Measurements from ENCODE around the gene RHOT1.
"Not testable (repeated sequence)": the region's sequence is repeated elsewhere in the genome, so short reads cannot be mapped to it uniquely, and the experiment has no call there.

The RHOT1 gene

GRCh38 chr17:32223703-32224102 is 81.4 kb downstream of the RHOT1 start:
- DNase-seq (ENCODE audit: low read depth in 1 of 2, low spot score in 1 of 2), result no peak

GRCh38 chr17:32226886-32227285 is 84.6 kb downstream of the RHOT1 start:
- no peak for DNase-seq (ENCODE audit: low read depth in 1 of 2, low spot score in 1 of 2)

GRCh38 chr17:32227910-32228309 is 85.6 kb downstream of the RHOT1 start:
- no peak for DNase-seq (ENCODE audit: low read depth in 1 of 2, low spot score in 1 of 2)

DNA sequence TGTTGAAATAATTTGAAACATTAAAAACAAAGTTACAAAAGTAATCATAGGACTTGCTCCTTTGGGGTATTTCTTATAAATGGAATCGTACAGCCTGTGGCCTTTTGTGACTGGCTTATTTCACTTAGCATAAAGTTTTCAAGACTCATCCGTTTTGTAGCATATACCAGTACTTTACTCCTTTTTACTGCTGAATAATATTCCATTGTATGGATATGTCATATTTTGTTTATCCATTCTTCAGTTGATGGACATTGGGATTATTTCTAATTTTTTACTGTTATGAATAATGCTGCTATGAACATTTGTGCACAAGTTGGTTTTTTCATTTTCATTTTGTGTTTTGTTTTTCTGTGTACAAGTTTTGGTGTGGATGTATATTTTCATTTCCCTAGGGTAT is 93.3 kb downstream of the RHOT1 start:
- DNase-seq (ENCODE audit: low read depth in 1 of 2, low spot score in 1 of 2), result no peak

DNA sequence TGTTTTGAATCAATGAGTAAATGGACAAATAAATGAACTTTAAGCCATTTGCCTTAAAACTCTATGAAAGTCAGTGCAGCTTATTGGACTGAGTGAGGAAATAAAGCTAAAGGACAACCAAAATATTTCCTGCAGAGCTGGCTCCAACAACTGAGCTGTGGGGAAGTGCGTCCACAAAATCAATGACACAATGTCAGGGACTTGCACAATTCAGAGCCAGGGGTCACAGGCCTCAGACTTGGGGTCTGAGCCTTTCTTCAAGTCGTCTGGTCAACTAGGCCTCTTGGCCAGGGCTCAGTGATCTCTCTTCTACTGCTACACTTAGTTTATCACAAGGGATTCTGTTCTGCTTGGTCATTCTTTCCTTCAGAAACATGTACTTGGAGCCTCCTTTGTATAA is 97.2 kb downstream of the RHOT1 start:
- no peak for DNase-seq (ENCODE audit: low read depth in 1 of 2, low spot score in 1 of 2)

DNA sequence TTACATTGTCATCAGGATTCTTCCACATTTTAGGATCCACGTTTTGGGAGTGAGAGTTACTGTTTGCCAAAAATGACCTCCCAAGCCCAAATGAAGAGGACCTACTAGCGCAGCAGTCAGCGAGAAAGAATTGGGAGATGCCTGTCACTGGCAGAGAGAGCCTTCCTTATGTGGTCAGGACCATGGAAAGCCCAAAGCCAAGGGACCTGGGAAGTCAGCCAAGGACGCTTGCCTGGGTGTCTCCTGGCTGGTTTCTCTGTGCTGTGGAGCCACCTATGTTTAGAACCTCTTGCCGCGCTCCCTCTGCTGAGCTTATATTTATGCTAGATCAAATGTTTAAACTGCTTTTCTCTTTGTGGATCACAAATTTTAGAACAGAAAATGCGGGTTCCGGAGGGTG is 98.4 kb downstream of the RHOT1 start:
- no peak for DNase-seq (ENCODE audit: low read depth in 1 of 2, low spot score in 1 of 2)

GRCh38 chr17:32241640-32242039 is 99.3 kb downstream of the RHOT1 start:
- DNase-seq (ENCODE audit: low read depth in 1 of 2, low spot score in 1 of 2), result no peak

- no peak for DNase-seq (ENCODE audit: low read depth in 1 of 2, low spot score in 1 of 2)
These were observed 107.2 kb downstream of the RHOT1 start for GRCh38 chr17:32249475-32249874.

DNA sequence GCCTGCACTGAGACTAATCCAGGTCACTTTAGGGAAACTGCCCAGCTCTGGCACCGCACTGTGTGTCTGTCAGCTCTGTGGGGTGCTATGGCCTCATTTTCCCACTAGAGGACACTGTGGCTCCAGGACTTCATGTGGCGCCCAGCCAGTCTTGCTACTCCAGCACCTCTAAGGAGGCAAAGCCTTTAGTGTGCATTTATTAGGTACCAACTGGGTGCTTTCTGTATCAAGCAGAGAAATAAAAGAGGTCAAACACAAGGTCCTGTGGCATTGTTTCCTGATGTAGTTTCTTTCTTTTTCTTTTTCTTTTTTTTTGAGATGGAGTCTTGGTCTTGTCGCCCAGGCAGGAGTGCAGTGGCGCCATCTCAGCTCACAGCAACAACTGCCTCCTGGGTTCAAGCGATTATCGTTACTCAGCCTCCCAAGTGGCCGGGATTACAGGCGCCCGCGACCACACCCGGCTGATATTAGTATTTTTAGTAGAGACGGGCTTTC is 110.9 kb downstream of the RHOT1 start:
- peak in 1 of 2 donors; percentile 37 for DNase-seq (ENCODE audit: low read depth in 1 of 2, low spot score in 1 of 2)

GRCh38 chr17:32256012-32256700 is 113.9 kb downstream of the RHOT1 start:
- DNase-seq (ENCODE audit: low read depth in 1 of 2, low spot score in 1 of 2), result no peak

- no peak for DNase-seq (ENCODE audit: low read depth in 1 of 2, low spot score in 1 of 2)
These were observed 114.4 kb downstream of the RHOT1 start for GRCh38 chr17:32256701-32257019.

DNA sequence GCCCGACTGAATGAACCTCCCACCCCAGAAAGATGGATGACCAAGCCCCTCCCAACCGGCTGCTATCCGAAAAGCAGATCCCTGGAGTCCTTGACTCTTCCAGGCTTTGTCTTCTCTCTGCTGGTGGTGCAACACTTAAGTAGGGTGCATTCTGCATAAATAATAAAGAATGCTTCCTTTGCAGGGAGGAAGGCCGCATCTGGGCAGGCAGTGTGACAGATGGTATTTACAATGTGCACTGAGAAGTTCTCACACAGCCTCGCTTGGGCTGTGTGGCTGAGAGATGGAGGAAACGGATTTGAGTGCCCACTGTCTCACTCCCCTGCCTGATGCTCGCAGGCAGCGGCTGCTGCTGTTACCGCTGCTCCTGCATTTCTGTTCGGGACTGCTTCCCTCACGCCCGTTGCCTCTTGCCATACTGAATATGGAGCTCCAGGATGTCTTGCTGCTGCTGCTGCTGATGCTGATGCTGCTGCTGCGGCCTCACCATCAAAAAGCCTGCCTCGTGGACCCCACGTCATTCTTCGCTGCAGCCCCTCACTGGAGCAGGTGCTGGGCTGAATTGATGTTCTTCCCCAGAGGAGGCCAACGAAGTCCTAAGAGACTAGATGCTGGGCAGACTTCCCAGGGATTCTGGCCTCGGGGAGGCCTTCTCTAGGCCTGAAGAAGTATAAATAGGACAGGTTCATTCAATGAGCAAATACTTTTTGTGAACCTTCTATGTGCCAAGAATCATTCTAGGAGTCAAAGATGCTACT is 116.3 kb downstream of the RHOT1 start:
- DNase-seq (ENCODE audit: low read depth in 1 of 2, low spot score in 1 of 2), result no peak

DNA sequence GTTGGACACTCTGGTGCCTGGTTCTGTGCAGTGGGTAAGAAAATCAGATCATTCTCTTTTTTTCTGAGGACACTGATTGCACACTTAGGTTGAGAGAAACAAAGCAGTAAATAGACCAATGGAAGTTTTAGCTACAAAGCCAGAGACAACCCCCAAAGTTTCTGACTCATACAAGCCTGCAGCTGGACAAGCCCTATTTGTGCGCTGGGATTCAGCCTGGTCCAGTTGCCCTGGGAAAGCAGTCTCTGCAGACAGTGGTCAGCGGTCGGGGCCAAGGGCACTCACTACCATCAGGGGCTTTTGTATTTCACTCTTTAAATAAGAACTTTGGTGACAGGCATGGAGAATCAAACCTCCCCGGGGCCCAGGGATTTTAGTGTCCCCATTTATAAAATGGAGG is 117.3 kb downstream of the RHOT1 start:
- no peak for DNase-seq (ENCODE audit: low read depth in 1 of 2, low spot score in 1 of 2)

DNA sequence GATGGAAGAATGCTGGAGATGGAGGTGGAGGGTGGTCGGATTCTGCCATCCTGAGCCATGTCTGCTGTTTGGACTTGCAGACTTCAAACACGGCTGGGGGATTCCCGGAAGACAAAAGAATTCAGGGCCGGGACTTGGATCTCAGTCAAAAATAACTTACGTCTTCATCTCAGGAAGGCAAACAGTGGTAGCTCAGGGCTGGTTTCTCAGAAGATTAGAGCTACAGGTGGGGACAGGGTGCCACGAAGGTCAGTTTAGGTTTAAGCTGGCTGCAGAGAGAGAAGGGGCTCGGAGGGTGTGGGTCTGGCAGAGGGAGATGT is 119.1 kb downstream of the RHOT1 start:
- no peak for DNase-seq (ENCODE audit: low read depth in 1 of 2, low spot score in 1 of 2)

GRCh38 chr17:32261936-32262510 is 119.7 kb downstream of the RHOT1 start:
- no peak for DNase-seq (ENCODE audit: low read depth in 1 of 2, low spot score in 1 of 2)

DNA sequence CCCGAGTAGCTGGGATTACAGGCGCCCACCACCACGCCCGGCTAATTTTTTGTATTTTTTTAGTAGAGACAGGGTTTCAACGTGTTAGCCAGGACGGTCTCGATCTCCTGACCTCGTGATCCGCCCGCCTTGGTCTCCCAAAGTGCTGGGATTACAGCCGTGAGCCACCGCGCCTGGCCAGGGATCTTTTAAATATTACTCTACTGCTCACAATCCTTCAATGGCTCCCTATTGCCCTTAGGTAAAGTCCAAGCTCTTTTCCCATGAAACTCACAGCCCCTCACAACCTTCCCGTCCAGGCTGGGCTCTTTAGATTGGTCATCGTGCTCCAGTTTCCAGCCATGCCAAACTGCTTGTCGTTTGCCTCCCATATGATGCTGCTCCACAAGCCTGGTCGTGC is 121.2 kb downstream of the RHOT1 start:
- DNase-seq (ENCODE audit: low read depth in 1 of 2, low spot score in 1 of 2), result not testable (repeated sequence)

GRCh38 chr17:32264140-32264799 is 122.0 kb downstream of the RHOT1 start:
- no peak for DNase-seq (ENCODE audit: low read depth in 1 of 2, low spot score in 1 of 2)

DNA sequence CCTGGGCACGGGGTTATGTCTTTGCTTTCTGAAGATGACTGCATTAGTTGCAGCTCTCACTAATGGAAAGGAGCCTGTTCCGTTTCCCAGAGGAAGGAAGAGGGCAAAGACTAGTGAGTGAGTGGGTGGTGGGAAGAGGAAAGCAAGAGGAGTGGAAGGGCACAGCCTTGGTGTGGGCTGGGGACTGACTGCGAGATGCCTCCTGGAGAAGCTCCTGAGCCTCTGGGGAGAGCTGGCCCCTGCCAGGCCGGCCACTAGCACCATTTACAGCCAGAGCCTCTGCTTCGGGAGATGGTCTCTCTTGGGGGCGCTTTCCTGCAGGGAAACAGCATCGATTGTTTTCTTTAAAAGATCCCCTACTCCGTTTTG is 122.5 kb downstream of the RHOT1 start:
- DNase-seq (ENCODE audit: low read depth in 1 of 2, low spot score in 1 of 2), result no peak

DNA sequence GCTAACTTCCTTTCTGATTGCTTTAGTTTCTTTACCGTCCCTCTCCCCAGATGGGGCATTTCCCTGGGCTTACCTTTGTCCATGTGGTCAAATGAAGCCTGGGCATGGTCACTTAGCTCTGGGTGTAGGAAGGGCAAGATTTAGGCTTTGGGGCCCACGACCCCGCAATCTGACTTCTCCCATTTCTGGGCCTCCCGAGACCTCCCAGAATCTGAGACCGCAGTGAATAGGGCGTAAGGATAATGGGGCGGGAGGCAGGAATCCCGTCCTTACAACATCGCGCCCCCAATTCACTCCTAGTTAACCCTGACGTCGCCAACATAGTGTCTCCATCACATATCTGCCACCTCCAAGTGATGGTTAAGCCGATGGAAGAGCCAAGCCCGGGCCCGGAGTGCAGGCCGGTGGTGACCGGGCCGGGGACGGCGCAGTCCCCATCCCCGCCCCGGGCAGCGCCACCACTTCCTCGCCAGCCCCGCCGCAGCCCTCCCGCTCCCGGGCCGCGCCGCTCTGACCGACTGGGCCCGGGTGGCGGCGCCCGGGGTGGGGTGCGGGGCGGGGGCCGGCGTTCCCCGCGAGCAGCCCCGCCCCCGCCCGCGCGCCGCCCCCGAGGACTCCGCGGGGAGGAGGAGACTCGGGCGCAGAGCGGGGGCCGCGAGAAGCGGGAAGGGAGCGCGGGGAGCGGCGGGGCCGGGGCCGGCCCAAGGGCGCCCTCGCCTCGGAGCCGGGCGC is 123.1 kb downstream of the RHOT1 start, which contains the start of gene RHBDL3:
RHBDL3 (plus strand) TSS at position 641 of the 732 bp plus-strand sequence. CDS start 358 bp downstream, outside the sequence.
- DNase-seq (ENCODE audit: low read depth in 1 of 2, low spot score in 1 of 2), result no peak

DNA sequence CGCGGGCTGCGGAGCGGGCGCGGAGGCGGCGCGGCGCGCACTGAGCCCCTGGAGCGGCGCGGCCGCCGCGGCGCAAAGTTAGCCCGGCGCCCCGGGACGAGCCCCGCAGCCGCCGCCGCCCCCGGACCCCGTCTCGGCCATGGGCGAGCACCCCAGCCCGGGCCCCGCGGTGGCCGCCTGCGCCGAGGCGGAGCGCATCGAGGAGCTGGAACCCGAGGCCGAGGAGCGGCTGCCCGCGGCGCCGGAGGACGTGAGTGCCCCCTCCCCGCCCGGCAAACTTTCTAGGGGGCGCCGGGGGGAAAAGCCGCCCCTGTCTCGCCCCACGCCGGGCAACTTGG is 123.7 kb downstream of the RHOT1 start:
- no peak for DNase-seq (ENCODE audit: low read depth in 1 of 2, low spot score in 1 of 2)

Measured in stimulated activated CD4-positive, alpha-beta T cell treated with anti-CD3 and anti-CD28 coated beads, Interleukin-15, amount 100 ng/mL, for 1 hour (primary cell).